Fibroblast of skin of right quadriceps (primary cell): ENCODE data around the gene GMDS.

Experiments used
- DNase-seq: peaks from one replicate; pipeline ENCODE4 v3.0.0-alpha.2; 2013

GMDS gene

GRCh38 chr6:2030682-2031244 lies 214.6 kb downstream of the GMDS start:
- DNase-seq = no peak

- no peak for DNase-seq
Observed at GRCh38 chr6:2029952-2030351, 215.5 kb downstream of the GMDS start.

GRCh38 chr6:2029130-2029794 lies 216.1 kb downstream of the GMDS start:
- DNase-seq = no peak

- no peak for DNase-seq
Observed at GRCh38 chr6:2028457-2029038, 216.9 kb downstream of the GMDS start.

- no peak for DNase-seq
Observed at GRCh38 chr6:2026133-2026532, 219.3 kb downstream of the GMDS start.

- peak; percentile 76 for DNase-seq
Observed at GRCh38 chr6:2021713-2022125, 223.7 kb downstream of the GMDS start.

GRCh38 chr6:2020909-2021308 lies 224.5 kb downstream of the GMDS start:
- peak; percentile 66 for DNase-seq

GRCh38 chr6:2019051-2019450 lies 226.4 kb downstream of the GMDS start:
- no peak for DNase-seq

- DNase-seq = no peak
Observed at GRCh38 chr6:2016040-2016439, 229.4 kb downstream of the GMDS start.

- DNase-seq = no peak
Observed at GRCh38 chr6:2008383-2008976, 236.9 kb downstream of the GMDS start.

GRCh38 chr6:2007165-2007564 lies 238.2 kb downstream of the GMDS start:
- peak; percentile 28 for DNase-seq

GRCh38 chr6:2004888-2005287 lies 240.5 kb downstream of the GMDS start:
- DNase-seq = no peak

GRCh38 chr6:2000962-2001361 lies 244.4 kb downstream of the GMDS start:
- no peak for DNase-seq

GRCh38 chr6:1997702-1998101 lies 247.7 kb downstream of the GMDS start:
- DNase-seq = no peak

GRCh38 chr6:1995636-1996035 lies 249.8 kb downstream of the GMDS start:
- peak; percentile 43 for DNase-seq

- peak; percentile 65 for DNase-seq
Observed at GRCh38 chr6:1993042-1993441, 252.4 kb downstream of the GMDS start.

- DNase-seq = no peak
Observed at GRCh38 chr6:1991332-1991878, 254.0 kb downstream of the GMDS start.

- DNase-seq = no peak
Observed at GRCh38 chr6:1988843-1989242, 256.6 kb downstream of the GMDS start.

- peak; percentile 63 for DNase-seq
Observed at GRCh38 chr6:1987640-1988039, 257.8 kb downstream of the GMDS start.

GRCh38 chr6:1986454-1987243 lies 258.8 kb downstream of the GMDS start:
- DNase-seq = no peak

GRCh38 chr6:1984346-1984994 lies 260.9 kb downstream of the GMDS start:
- DNase-seq = no peak

GRCh38 chr6:1983850-1984249 lies 261.6 kb downstream of the GMDS start:
- DNase-seq = no peak

GRCh38 chr6:1972962-1973361 lies 272.4 kb downstream of the GMDS start:
- no peak for DNase-seq
